GM11168 (cell line): ENCODE results near the gene ALKBH1.
"Not testable (repeated sequence)": the region's sequence is repeated elsewhere in the genome, so short reads cannot be mapped to it uniquely, and the experiment has no call there.

Source experiments
- in situ Hi-C: fragments of 300-500 bp; cut with MboI; formaldehyde crosslinking; loops from one replicate; pipeline ENCODE4 v1.12.0; 2022; ENCODE audit warnings: low sequenced_read_pairs; ENCODE audit not compliant: unreplicated experiment

Gene ALKBH1

DNA sequence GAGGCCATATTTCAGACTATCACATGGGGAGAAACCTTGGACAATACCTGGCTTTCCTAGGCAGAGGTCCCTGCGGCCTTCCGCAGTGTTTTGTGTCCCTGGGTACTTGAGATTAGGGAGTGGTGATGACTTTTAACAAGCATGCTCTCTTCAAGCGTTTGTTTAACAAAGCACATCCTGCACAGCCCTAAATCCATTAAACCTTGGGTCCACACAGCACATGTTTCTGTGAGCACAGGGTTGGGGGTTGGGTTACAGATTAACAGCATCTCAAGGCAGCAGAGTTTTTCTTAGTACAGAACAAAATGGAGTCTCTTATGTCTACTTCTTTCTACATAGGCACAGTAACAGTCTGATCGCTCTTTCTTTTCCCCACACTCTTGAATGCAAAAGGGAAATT lies 72.0 kb downstream of the ALKBH1 start:
- in situ Hi-C loops = not testable (repeated sequence)

GRCh38 chr14:77635466-77635865 lies 72.4 kb downstream of the ALKBH1 start:
- in situ Hi-C loops = not testable (repeated sequence)

GRCh38 chr14:77630111-77630510 lies 77.7 kb downstream of the ALKBH1 start:
- in situ Hi-C loops = no loop called here

GRCh38 chr14:77625360-77625759 lies 82.5 kb downstream of the ALKBH1 start:
- in situ Hi-C loops = no loop called here

DNA sequence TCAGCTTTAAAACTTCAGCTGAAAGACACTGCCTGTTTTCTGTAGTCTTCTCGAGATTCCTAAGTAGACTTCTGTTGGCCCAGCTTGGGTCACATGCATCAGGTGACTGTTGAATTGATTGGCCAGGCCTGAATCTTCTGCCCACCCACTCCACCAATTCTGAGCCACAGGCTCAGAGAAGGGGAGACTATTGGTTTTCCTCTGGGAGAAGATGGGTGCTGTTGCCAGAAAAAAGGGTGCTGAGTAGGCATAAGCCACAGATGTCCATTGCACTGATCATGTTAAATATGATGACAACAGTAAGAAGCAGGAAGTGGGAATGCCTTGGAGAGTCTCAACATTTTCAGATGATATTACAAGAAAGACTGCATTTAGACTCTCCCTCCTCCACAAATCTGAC lies 84.6 kb downstream of the ALKBH1 start:
- in situ Hi-C loops = no loop called here
